Stimulated activated CD8-positive, alpha-beta memory T cell treated with anti-CD3 and anti-CD28 coated beads, Interleukin-15, amount 100 ng/mL, for 24 hours (primary cell): ENCODE measurements around the gene ACAD11.
"Not testable (repeated sequence)": the region's sequence is repeated elsewhere in the genome, so short reads cannot be mapped to it uniquely, and the experiment has no call there.

Experiments used
- DNase-seq: peaks from one replicate; pipeline ENCODE4 v3.0.0-alpha.2; 2020; ENCODE audit warnings: low read depth

The ACAD11 gene

GRCh38 chr3:132598181-132598580 is 61.4 kb downstream of the ACAD11 start:
- no peak for DNase-seq

- DNase-seq, result no peak
Measured at GRCh38 chr3:132597660-132598059, 61.9 kb downstream of the ACAD11 start.

GRCh38 chr3:132596816-132597433 is 62.7 kb downstream of the ACAD11 start, which contains the start of gene ACKR4:
TSS of gene ACKR4 (plus strand) at chr3:132597270. CDS start at chr3:132600398, 3,128 bp downstream.
- DNase-seq, result no peak

- no peak for DNase-seq
Measured at GRCh38 chr3:132596326-132596725, 63.3 kb downstream of the ACAD11 start.

GRCh38 chr3:132595014-132595413 is 64.6 kb downstream of the ACAD11 start:
- DNase-seq, result no peak

- DNase-seq, result no peak
Measured at GRCh38 chr3:132594498-132594897, 65.1 kb downstream of the ACAD11 start.

GRCh38 chr3:132593947-132594323 is 65.7 kb downstream of the ACAD11 start:
- DNase-seq, result no peak

GRCh38 chr3:132593241-132593946 is 66.2 kb downstream of the ACAD11 start:
- DNase-seq, result no peak

- DNase-seq, result no peak
Measured at GRCh38 chr3:132592216-132592615, 67.4 kb downstream of the ACAD11 start.

- no peak for DNase-seq
Measured at GRCh38 chr3:132587401-132587800, 72.2 kb downstream of the ACAD11 start.

GRCh38 chr3:132573797-132574211 is 85.8 kb downstream of the ACAD11 start:
- DNase-seq, result no peak

GRCh38 chr3:132570016-132570415 is 89.6 kb downstream of the ACAD11 start:
- no peak for DNase-seq

- DNase-seq, result no peak
Measured at GRCh38 chr3:132569580-132569979, 90.0 kb downstream of the ACAD11 start.

- no peak for DNase-seq
Measured at GRCh38 chr3:132569153-132569552, 90.5 kb downstream of the ACAD11 start.

GRCh38 chr3:132568422-132568821 is 91.2 kb downstream of the ACAD11 start:
- DNase-seq, result no peak

- no peak for DNase-seq
Measured at GRCh38 chr3:132564070-132564465, 95.5 kb downstream of the ACAD11 start.

GRCh38 chr3:132563420-132564069 is 96.1 kb downstream of the ACAD11 start:
- DNase-seq, result no peak

- DNase-seq, result no peak
Measured at GRCh38 chr3:132561003-132561402, 98.6 kb downstream of the ACAD11 start.

GRCh38 chr3:132556508-132557159 is 103.0 kb downstream of the ACAD11 start:
- no peak for DNase-seq

- DNase-seq, result not testable (repeated sequence)
Measured at GRCh38 chr3:132556036-132556386, 103.6 kb downstream of the ACAD11 start.

GRCh38 chr3:132555306-132556035 is 104.1 kb downstream of the ACAD11 start:
- DNase-seq, result no peak

GRCh38 chr3:132554437-132554836 is 105.2 kb downstream of the ACAD11 start:
- DNase-seq, result no peak
